Esophagus squamous epithelium (tissue), 5 donors: ENCODE data around the gene DTNA. TPM values are rescaled to one million over a fixed set of nuclear protein-coding genes. Genes with fewer than 3 reads are reported as not detected.
"Not testable (repeated sequence)": the region's sequence is repeated elsewhere in the genome, so short reads cannot be mapped to it uniquely, and the experiment has no call there.

ENCODE experiments used
- DNase-seq: peaks from one replicate; lab custom pipeline; 2025; lab: John Stamatoyannopoulos, UW
- H3K27ac ChIP-seq, 4 donors: fragments of 200-600 bp; sonication (generic); one replicate each; pipeline ENCODE4 v1.5.1; 2016 to 2019; ENCODE audit warnings: mild to moderate bottlenecking in 1 of 4
- H3K27me3 ChIP-seq, 4 donors: fragments of 200-600 bp; sonication (generic); 1 replicate in 3 of 4; 2 replicates in 1 of 4; pipeline versions ENCODE4 v1.5.1 to v1.6.0; 2017 to 2021; ENCODE audit warnings: antibody characterized with exemption in 1 of 4
- H3K36me3 ChIP-seq, 3 donors: fragments of 200-600 bp; sonication (generic); one replicate each; pipeline ENCODE4 v1.5.1; 2016 to 2019
- H3K4me1 ChIP-seq, 3 donors: fragments of 200-600 bp; sonication (generic); one replicate each; pipeline ENCODE4 v1.5.1; 2017 to 2019
- H3K4me3 ChIP-seq, 4 donors: fragments of 200-600 bp; sonication (generic); 1 replicate in 3 of 4; 2 replicates in 1 of 4; pipeline ENCODE4 v1.5.1; 2016 to 2019; ENCODE audit warnings: mild to moderate bottlenecking in 2 of 4, moderate library complexity in 1 of 4
- H3K9me3 ChIP-seq, 3 donors: fragments of 200-600 bp; sonication (generic); one replicate each; pipeline ENCODE4 v1.5.1; 2016 to 2019
- POLR2A ChIP-seq, 4 donors: fragments of 450-650 bp; IDR thresholded peaks; one replicate each; pipeline ENCODE4 v1.6.1; 2017; ENCODE audit warnings: antibody characterized with exemption in 4 of 4, mild to moderate bottlenecking in 4 of 4, moderate library complexity in 3 of 4
- WGBS, 2 donors: methylation state at CpG; one replicate each; pipeline ENCODE4 v1.1.5; 2018; 5-methylcytosine and 5-hydroxymethylcytosine counted together
- intact Hi-C: fragments of 100-400 bp; cut with DNase I; formaldehyde crosslinking; loops from one replicate; pipeline ENCODE4 v1.15.0; 2022
- total RNA-seq, 4 donors: library from RNA; depleted of rRNA; stranded (reverse); fragments of >200 nt; gene quantifications; one replicate each; pipeline ENCODE4 v1.1.0, GENCODE V29; 2016
- TF ChIP-seq, protein P1 (sequence below), 6 experiments: fragments of 450-650 bp in 4 of 6; fragments of 200-600 bp in 2 of 6; sonication (generic) in 2 of 6; IDR thresholded peaks; one replicate each; pipeline ENCODE4 v1.5.1; 2016 to 2019; ENCODE audit warnings: antibody characterized with exemption in 6 of 6, mild to moderate bottlenecking in 4 of 6, moderate library complexity in 4 of 6
- donor health status: DM: yes; HTN: yes; CAD: no.

DTNA gene
- total RNA-seq, 4 donors from 2014 or later = 1.7 to 75.0 (median 17.2) TPM

- WGBS, 2 donors = 22 to 34% methylated on average over 4 of the region's 4 CpGs
- no peaks in the 10 kb centered on the region for H3K36me3 ChIP-seq
- H3K9me3 ChIP-seq = no peaks in the 10 kb centered on the region
- H3K4me1 ChIP-seq = peaks cover 0 to 39% (median 13%) of the 10 kb centered on the region in 3 donors
- H3K27me3 ChIP-seq = no peaks in the 10 kb centered on the region
- intact Hi-C loops = no loop called here
- H3K4me3 ChIP-seq = no peak overlapping the region
- H3K27ac ChIP-seq = peak overlapping the region; percentile 8 to 80 (median 62)
- no peak for DNase-seq
- TF ChIP-seq, protein P1, sequence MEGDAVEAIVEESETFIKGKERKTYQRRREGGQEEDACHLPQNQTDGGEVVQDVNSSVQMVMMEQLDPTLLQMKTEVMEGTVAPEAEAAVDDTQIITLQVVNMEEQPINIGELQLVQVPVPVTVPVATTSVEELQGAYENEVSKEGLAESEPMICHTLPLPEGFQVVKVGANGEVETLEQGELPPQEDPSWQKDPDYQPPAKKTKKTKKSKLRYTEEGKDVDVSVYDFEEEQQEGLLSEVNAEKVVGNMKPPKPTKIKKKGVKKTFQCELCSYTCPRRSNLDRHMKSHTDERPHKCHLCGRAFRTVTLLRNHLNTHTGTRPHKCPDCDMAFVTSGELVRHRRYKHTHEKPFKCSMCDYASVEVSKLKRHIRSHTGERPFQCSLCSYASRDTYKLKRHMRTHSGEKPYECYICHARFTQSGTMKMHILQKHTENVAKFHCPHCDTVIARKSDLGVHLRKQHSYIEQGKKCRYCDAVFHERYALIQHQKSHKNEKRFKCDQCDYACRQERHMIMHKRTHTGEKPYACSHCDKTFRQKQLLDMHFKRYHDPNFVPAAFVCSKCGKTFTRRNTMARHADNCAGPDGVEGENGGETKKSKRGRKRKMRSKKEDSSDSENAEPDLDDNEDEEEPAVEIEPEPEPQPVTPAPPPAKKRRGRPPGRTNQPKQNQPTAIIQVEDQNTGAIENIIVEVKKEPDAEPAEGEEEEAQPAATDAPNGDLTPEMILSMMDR (IDR thresholded peaks at IDR 0.05) = no peak
- TF ChIP-seq POLR2A (IDR thresholded peaks at IDR 0.05) = no peak
Observed at GRCh38 chr18:34707670-34708069, 2.4 kb upstream of the DTNA start.

DNA sequence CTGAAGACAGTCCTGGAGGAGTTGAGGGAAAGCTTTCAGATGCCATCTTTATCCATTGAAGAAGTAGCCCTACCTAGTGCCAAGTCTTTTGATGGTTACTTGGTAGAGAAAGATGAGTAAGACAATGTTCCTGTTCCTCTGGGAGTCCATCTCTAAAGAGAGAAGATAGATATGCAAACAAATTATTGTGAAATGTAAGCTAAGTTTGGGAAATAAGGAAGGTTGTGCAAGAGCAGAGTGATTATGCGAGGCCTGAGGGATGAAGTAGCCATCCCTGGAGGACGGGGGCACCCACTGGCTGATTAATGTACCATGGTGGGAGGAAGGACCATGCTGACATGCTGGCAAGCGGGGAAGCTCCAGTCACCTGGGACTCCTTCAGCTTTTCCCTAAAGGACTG, 994 bp upstream of the DTNA start:
- WGBS, 2 donors = 33 to 37% methylated on average over 3 of the region's 3 CpGs
- H3K27me3 ChIP-seq = no peaks in the 10 kb centered on the region
- intact Hi-C loops = no loop called here
- H3K27ac ChIP-seq = peak overlapping the region; percentile 56 to 90 (median 74)
- TF ChIP-seq POLR2A (IDR thresholded peaks at IDR 0.05) = no peak
- TF ChIP-seq, protein P1 (IDR thresholded peaks at IDR 0.05) = no peak
- no peaks in the 10 kb centered on the region for H3K9me3 ChIP-seq
- H3K36me3 ChIP-seq = no peaks in the 10 kb centered on the region
- no peak for DNase-seq
- peak overlapping the region in 1 of 4 donors; percentile 53 for H3K4me3 ChIP-seq
- H3K4me1 ChIP-seq = peaks cover 0 to 39% (median 13%) of the 10 kb centered on the region in 3 donors

DNA sequence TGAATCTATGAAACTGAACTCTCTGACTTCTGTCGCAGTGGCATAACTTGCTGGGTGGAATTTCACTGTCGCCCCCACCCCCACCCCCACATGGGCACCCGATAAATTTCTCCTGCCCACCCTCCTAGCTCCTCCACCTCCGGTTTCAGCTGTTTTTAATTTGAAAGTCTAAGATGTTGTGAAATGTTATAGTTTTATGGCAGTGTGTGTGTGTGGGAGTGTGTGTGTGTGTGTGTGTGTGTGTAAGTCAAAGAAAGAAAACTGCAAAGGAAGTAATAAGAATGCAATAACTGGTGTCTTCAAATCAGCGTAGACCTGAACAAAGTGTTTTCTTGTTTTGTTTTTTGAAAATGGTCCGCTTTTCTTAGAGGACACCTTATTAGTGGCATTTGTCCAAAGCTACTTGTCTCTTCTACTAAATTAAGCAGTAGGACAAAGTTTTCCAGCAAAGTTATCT, 388 bp downstream of the DTNA start:
- H3K9me3 ChIP-seq = no peaks in the 10 kb centered on the region
- intact Hi-C loops = no loop called here
- H3K4me3 ChIP-seq = peak overlapping the region in 3 of 4 donors; percentile 3 to 53 (median 31)
- no peaks in the 10 kb centered on the region for H3K36me3 ChIP-seq
- no peaks in the 10 kb centered on the region for H3K27me3 ChIP-seq
- H3K27ac ChIP-seq = peak overlapping the region; percentile 56 to 90 (median 74)
- DNase-seq = no peak
- TF ChIP-seq POLR2A (IDR thresholded peaks at IDR 0.05) = no peak
- TF ChIP-seq, protein P1 (IDR thresholded peaks at IDR 0.05) = no peak
- WGBS, 2 donors = 31 to 33% methylated on average over 6 of the region's 6 CpGs
- H3K4me1 ChIP-seq = peaks cover 0 to 39% (median 13%) of the 10 kb centered on the region in 3 donors

DNA sequence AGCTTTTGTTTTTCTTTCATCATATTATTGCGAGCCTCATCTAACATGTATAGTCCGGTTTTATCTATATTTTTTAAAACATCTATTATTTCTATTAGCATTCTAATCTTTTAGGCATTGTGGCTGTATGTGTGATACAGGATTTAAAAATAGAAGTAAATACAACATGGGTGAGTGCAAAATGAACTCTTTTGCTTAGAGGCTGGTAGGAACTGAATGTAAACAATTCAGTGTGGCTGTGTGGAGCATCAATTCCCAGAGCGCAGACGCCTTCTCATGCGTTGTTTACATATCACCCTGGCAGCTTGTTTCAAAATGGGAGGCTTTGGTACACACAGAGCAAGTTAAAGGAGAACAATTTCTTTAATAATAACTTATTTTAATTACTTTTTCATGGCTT, 836 bp downstream of the DTNA start:
- DNase-seq = no peak
- no peak for TF ChIP-seq POLR2A (IDR thresholded peaks at IDR 0.05)
- TF ChIP-seq, protein P1 (IDR thresholded peaks at IDR 0.05) = no peak
- intact Hi-C loops = no loop called here
- no peaks in the 10 kb centered on the region for H3K36me3 ChIP-seq
- H3K4me1 ChIP-seq = peaks cover 0 to 39% (median 13%) of the 10 kb centered on the region in 3 donors
- WGBS, 2 donors = 29 to 45% methylated on average over 5 of the region's 5 CpGs
- H3K4me3 ChIP-seq = peak overlapping the region in 3 of 4 donors; percentile 3 to 53 (median 31)
- H3K27ac ChIP-seq = peak overlapping the region in 3 of 4 donors; percentile 2 to 80 (median 69)
- no peaks in the 10 kb centered on the region for H3K27me3 ChIP-seq
- H3K9me3 ChIP-seq = no peaks in the 10 kb centered on the region

GRCh38 chr18:34716111-34716510, 6.0 kb downstream of the DTNA start:
- not testable (repeated sequence) for DNase-seq, H3K27me3 ChIP-seq

More at GRCh38 chr18:34716111-34716510, 6.0 kb downstream of the DTNA start:
- 84 to 87% methylated on average over 12 to 13 of the region's 14 CpGs for WGBS, 2 donors
- H3K4me1 ChIP-seq, H3K4me3 ChIP-seq, H3K36me3 ChIP-seq, H3K27ac ChIP-seq, intact Hi-C loops, H3K9me3 ChIP-seq: not testable (repeated sequence)
